Adipocyte (in vitro differentiated cells): Measurements from ENCODE around the gene MSI1.

Source experiments
- DNase-seq: peaks from one replicate; pipeline ENCODE4 v3.0.0-alpha.2; 2015; ENCODE audit warnings: low read depth
- H3K27me3 ChIP-seq: replicated peaks from 2 replicates; pipeline ENCODE4 v1.7.0; 2013; ENCODE audit warnings: mild to moderate bottlenecking, low read length, moderate library complexity; ENCODE audit not compliant: control insufficient read depth, insufficient read depth
- H3K36me3 ChIP-seq: 2 replicates; pipeline ENCODE4 v1.7.0; 2013; ENCODE audit warnings: low read length, mild to moderate bottlenecking, moderate library complexity; ENCODE audit not compliant: control insufficient read depth, insufficient read depth, severe bottlenecking
- H3K4me1 ChIP-seq: 2 replicates; pipeline ENCODE4 v1.7.0; 2013; ENCODE audit warnings: mild to moderate bottlenecking, low read length, moderate library complexity; ENCODE audit not compliant: control insufficient read depth, insufficient read depth
- H3K4me3 ChIP-seq: 2 replicates; pipeline ENCODE4 v1.7.0; 2013; ENCODE audit warnings: mild to moderate bottlenecking, low read length, moderate library complexity
- H3K9ac ChIP-seq: 2 replicates; pipeline ENCODE4 v1.7.0; 2013; ENCODE audit warnings: mild to moderate bottlenecking, low read length, moderate library complexity
- H3K9me3 ChIP-seq: 2 replicates; pipeline ENCODE4 v1.7.0; 2013; ENCODE audit warnings: mild to moderate bottlenecking, low read length, moderate library complexity; ENCODE audit not compliant: control insufficient read depth

MSI1 gene

DNA sequence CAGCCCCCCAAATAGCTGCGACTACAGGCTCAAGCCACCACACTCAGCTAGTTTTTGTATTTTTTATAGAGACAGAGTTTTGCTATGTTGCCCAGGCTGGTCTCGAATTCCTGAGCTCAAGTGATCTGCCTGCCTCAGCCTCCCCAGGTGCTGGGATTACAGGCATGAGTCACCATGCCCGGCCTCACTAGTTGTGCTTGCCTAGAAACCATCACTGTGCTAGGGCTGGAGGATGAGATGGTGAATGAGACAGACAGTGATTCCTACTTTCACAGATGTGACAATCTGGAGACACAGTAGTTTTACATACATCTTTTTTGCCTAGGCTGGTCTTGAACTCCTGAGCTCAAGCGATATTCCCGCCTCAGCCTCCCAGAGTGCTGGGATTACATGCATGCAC is 7.5 kb upstream of the MSI1 start:
- H3K4me1 ChIP-seq, result peaks cover 2% of the 10 kb centered on the region
- DNase-seq, result no peak
- no peaks in the 10 kb centered on the region for H3K36me3 ChIP-seq
- H3K27me3 ChIP-seq, result peaks cover 40% of the 10 kb centered on the region
- no peak overlapping the region for H3K9ac ChIP-seq
- no peak overlapping the region for H3K4me3 ChIP-seq
- no peaks in the 10 kb centered on the region for H3K9me3 ChIP-seq

DNA sequence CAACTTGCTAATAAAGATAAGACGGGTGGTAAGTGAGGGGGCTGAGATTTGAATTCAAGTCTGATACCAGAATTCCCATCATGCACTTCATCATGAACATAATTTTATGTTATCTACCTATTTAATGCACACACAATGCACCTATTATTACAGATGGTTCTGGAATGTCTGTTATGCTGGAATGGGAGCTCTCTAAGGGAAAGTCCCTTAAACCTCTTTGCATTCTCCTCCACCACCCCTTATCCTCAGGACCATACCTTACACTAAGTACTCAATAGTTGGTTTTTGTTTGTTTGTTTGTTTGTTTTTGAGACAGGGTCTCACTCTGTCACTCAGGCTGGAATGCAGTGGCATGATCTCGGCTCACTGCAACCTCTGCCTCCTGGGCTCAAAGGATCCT is 7.0 kb upstream of the MSI1 start:
- no peak overlapping the region for H3K9ac ChIP-seq
- no peaks in the 10 kb centered on the region for H3K9me3 ChIP-seq
- no peaks in the 10 kb centered on the region for H3K36me3 ChIP-seq
- H3K27me3 ChIP-seq, result peaks cover 44% of the 10 kb centered on the region
- no peak for DNase-seq
- no peaks in the 10 kb centered on the region for H3K4me1 ChIP-seq
- no peak overlapping the region for H3K4me3 ChIP-seq

DNA sequence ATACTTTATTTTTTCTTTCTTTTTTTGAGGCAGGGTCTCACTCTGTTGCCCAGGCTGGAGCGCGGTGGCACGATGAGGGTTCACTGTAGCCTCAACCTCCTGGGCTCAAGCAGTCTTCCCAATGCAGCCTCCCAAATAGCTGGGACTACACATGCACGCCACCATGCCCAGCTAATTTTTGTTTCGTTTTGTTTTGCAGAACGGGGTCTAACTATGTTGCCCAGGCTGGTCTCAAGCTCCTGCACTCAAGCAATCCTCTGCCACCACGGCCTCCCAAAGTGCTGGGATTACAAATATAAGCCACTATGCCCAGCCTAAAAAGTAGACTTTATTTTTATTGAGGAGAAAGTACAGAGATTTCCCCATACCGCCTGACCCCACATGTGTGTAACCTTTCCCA is 4.7 kb upstream of the MSI1 start:
- H3K4me1 ChIP-seq, result no peaks in the 10 kb centered on the region
- DNase-seq, result no peak
- H3K27me3 ChIP-seq, result peaks cover 60% of the 10 kb centered on the region
- no peaks in the 10 kb centered on the region for H3K36me3 ChIP-seq
- no peak overlapping the region for H3K9ac ChIP-seq
- H3K4me3 ChIP-seq, result no peak overlapping the region
- H3K9me3 ChIP-seq, result no peaks in the 10 kb centered on the region

DNA sequence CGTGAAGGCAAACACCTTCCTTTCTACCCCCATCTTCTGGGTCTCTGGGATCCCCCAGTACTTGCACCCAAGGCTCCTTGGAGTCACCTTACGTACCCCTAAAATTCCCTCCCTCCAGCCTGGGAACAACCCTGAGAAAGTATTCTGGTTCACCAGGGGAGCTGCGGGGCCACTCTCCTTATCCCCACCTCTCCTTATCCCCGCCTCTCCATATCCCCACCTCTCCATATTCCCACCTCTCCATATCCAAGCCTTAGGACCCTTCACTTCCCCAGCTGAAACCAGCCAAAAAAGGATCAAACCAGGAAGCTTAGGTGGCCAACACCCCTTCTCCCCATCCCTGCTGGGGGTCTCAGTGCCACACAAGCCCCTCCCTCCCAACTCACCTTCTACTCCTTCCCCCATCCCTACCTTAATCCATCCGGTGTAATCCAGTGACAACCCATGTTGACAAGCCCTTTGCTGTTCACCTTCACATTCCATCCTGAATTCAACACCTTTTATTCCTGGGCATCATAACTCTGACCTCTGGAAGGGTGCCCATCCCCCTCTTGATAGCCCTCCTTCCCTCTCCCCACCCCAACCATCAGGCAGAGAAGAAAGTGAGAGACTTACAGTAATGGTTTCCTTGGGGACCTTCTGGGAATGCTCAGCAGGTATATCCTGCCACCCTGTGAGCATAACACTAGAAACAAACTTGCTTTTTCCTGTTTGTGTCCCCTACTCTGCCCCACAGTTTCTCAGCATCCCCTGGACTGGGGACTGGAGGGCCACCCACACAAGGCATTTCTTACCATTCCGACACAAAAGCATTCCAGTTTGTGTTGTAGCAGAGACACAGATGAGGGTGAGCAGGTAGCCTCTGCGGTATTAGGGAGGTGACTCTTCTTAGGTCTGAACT is 1.6 kb upstream of the MSI1 start:
- Histone ChIP-seq H3K27me3 (peaks cover 60% of the 10 kb centered on the region), H3K4me3 (no peak overlapping the region), H3K36me3 (no peaks in the 10 kb centered on the region), H3K9me3 (no peaks in the 10 kb centered on the region), H3K9ac (no peak overlapping the region), H3K4me1 (no peaks in the 10 kb centered on the region)
- no peak for DNase-seq

DNA sequence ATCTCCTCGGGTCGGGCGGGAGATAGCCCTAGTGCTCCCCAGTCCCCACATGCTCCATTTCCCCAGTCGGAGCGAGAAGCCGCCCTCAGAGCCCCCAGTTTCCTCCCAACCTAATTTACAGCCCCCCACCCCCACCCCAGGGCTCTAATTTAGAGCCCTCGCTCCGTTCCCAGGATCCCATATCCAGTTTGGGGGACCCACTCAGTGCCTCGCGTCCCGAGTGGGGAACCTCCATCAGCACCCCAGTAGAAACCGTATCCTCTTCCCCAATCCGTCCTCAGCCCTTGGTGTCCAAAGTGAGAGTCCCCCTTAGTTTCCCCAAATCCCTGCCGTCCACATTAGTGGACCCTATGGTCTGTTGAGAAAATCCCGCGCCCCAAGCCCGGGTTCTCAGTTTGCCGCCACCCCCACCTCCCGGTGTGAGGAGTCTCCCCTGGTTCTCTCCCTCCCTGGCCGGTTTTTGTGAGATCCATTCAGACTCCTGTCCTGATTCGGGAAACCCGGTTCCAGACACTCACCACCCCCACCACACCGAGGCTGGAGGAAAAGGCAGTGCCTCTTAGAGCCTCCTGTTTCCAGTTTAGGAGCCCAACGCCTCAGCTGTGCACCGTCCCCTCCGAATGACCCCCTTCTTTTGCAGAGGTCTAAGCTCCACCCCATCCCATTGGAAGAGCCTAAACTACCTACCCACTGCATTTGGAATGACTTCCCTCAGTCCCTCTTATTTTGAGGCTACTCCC is 809 bp upstream of the MSI1 start:
- Histone ChIP-seq H3K9ac (no peak overlapping the region), H3K4me3 (no peak overlapping the region), H3K4me1 (no peaks in the 10 kb centered on the region), H3K9me3 (no peaks in the 10 kb centered on the region), H3K36me3 (no peaks in the 10 kb centered on the region), H3K27me3 (peaks cover 54% of the 10 kb centered on the region)
- no peak for DNase-seq

DNA sequence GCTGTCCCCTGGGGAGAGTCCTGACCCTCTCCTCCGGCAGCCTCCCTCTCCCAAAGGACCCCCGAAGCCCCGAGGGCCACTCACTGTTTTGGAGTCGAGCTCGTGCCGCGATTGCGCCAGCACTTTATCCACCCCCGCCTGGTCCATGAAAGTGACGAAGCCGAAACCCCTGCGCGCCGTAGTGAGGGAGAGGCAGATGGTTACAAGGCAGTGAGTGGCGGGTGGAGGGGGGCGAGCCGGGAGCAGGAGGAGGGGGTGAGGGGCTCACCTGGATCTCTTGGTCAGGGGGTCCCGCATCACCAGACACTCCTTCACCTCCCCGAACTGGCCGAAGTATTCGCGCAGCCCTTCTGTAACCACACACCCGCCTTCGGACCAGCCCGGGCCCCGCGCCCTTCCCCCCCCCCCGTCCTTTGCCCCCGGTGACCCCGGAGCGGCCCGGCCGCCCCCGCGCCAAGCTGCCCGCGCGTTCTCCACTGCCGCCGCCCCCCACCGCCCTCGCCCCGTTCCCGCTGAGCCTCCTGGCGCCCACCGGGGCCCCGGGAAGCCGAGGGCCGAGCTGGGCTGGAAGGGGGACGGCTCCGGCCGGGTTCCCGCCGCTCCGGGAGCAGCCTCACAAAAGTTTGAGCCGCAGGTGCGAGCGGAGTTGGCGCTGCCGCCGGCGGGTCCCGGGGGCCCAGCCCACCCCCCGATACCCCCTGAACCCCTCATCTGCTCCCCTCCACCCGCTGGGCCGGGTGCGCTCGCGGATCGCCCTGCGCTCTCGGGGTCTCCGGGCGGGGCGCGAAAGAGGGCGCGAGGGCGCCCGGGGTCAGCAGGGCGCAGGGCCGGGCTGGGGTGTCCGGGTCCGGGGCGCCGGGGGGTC is 808 bp downstream of the MSI1 start:
- H3K36me3 ChIP-seq, result no peaks in the 10 kb centered on the region
- H3K9ac ChIP-seq, result no peak overlapping the region
- no peak overlapping the region for H3K4me3 ChIP-seq
- peak; percentile 44 for DNase-seq
- H3K9me3 ChIP-seq, result no peaks in the 10 kb centered on the region
- peaks cover 56% of the 10 kb centered on the region for H3K27me3 ChIP-seq
- no peaks in the 10 kb centered on the region for H3K4me1 ChIP-seq

DNA sequence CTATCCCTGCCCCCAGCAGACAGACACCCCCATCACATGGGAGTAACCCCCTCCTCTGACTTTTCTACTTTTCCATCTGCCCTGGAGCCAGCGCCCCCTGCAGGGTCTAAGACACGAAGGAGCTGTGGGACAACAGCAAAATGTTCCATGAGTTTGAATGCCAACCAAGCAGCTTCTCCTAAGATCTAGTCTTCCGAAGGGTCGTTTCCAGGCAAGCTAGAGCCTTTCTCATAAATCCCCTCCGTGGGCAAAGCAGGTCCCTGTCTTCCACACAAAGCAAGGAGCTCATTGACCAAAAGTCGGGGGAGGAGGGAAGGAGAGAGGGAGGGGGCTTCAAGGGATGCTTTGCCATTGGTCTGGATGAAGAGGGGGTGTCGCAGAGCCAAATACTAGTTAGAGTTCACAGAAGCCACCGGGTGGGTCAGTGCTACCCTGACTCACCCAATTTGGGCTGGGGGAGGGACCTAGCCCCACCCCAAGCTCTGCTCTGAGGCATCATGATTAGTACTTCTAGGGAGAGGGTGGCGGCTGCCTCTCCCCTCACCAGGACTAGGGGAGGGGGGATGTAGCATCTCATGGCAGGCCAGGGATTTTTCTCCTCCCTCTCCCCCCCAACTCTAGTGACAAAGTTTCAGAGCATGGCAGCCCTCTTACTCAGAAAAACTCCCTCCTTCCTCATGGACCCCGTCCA is 1.6 kb downstream of the MSI1 start:
- no peaks in the 10 kb centered on the region for H3K4me1 ChIP-seq
- H3K36me3 ChIP-seq, result no peaks in the 10 kb centered on the region

DNA sequence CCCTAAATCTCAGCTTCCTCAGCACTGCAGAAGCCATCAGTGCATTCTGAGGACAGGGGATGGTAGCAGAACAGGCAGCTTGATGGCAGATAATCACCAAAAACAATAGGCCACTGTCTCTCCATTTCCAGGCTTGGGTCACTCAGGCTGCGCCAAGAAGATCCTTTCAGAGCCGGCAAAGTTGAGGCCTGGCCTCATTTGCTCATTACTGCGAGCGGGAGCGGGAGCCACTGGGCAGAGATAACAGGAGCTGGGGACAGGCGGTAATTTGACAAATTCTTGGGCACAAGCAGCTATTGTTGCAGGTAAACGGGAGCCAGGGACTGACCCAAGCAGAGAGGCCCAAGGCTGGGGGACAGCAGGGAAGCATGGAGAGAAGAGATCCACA is 2.1 kb downstream of the MSI1 start:
- no peaks in the 10 kb centered on the region for H3K9me3 ChIP-seq
- H3K4me1 ChIP-seq, result no peaks in the 10 kb centered on the region
- H3K4me3 ChIP-seq, result no peak overlapping the region
- H3K9ac ChIP-seq, result no peak overlapping the region
- no peaks in the 10 kb centered on the region for H3K36me3 ChIP-seq
- DNase-seq, result no peak
- peaks cover 54% of the 10 kb centered on the region for H3K27me3 ChIP-seq

More for the DNA sequence above, 1.6 kb downstream of the MSI1 start:
- H3K27me3 ChIP-seq, result peaks cover 54% of the 10 kb centered on the region
- peak; percentile 39 for DNase-seq
- H3K4me3 ChIP-seq, result no peak overlapping the region
- no peak overlapping the region for H3K9ac ChIP-seq
- H3K9me3 ChIP-seq, result no peaks in the 10 kb centered on the region

DNA sequence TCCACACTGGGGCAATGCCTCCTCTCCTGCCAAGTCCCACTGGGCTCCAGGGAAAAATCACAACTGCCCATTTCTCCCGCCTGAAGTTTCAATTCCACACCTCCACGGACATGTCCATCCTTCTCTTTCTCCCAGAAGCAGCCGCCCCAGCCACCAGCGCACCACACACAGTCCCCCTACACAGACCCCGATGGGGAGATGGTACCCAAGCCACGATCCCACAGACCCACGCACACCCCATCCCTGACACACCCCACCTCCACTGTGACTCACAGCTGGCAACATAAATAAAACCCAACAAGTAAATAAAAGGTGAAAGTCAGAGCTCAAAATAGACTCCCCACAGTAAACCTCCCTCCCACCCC is 2.6 kb downstream of the MSI1 start:
- Histone ChIP-seq H3K4me1 (no peaks in the 10 kb centered on the region), H3K36me3 (no peaks in the 10 kb centered on the region), H3K27me3 (peaks cover 49% of the 10 kb centered on the region), H3K9me3 (no peaks in the 10 kb centered on the region), H3K4me3 (no peak overlapping the region), H3K9ac (no peak overlapping the region)
- DNase-seq, result no peak

DNA sequence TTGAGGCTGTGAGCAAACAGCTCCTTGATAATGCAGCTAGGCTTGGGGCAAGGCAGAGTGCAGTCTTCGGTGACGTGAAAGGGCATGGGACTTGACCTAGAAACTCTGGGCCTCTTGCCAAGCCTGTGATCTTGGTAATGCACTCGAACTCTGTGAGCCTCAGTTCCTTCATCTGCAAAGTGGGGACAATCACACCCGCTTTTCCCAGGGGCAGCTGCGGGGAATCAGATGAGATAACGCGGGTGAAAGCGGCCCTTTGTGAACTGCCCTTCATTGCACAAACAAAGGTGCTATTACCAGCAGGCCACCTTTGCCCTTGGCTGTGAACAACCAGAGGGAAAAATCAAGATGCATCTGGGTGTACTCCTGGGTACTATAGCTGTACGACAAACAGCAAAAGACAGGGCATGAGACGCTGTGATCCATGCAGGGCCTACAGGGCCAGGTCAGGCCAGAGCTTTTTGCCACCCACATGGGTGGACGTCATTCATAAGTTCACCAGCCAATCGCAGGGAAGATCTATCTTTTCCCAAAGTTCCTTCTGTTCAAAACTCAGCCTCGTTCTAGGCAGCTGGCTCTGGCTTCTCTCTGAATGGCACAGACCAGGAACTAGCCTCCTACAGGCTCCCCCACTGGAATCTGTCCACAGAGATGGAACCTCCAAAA is 3.2 kb downstream of the MSI1 start:
- no peaks in the 10 kb centered on the region for H3K9me3 ChIP-seq
- no peaks in the 10 kb centered on the region for H3K36me3 ChIP-seq
- peaks cover 44% of the 10 kb centered on the region for H3K27me3 ChIP-seq
- H3K4me1 ChIP-seq, result no peaks in the 10 kb centered on the region
- DNase-seq, result no peak
- H3K4me3 ChIP-seq, result no peak overlapping the region
- no peak overlapping the region for H3K9ac ChIP-seq
